AG08396 (cell line): ENCODE data around the gene TBX6.

ENCODE experiments used
- DNase-seq: peaks from one replicate; pipeline ENCODE4 v3.0.0; 2012; ENCODE audit warnings: low spot score, mixed read lengths

TBX6 gene

DNA sequence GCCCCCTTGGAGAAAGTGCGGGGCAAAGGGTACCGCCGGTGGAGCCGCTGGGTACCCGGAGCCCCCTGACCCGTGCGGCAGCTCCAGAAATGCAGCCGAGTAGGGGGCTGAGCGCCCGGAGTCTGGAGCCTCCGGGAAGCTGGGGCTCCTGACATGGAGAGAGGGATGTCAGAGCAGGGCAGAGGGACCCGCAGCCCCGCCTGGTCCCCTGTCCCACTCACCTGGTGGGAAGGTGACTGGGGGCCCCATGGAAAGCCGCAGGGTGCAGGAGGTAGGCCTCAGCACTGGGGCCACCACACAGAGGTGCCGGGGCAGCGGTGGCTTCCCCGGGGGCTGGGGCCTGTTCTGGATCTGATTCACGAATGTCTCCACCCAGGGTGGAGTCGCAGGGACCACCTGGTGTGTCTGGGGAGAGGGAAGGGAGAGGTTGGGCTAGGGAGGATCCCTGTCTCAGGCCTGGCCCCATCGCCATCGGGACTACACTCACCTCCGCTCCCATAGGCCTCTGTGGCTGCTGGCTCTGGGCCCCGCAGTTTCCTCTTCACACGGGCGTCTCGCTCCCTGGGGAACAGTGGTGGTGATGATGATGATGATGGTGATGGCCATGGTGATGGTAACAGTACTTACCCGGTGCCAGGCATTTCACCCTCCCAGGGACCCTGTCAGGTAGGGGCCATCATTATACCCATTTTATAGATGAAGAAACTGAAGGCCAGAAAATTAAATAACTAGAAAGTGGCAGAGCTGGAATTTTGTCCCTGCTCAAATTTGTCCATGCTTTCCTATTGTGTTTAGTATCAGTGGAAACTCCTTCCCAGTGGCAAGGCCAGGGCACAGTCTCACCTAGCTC lies 5.2 kb downstream of the TBX6 start:
- no peak for DNase-seq

DNA sequence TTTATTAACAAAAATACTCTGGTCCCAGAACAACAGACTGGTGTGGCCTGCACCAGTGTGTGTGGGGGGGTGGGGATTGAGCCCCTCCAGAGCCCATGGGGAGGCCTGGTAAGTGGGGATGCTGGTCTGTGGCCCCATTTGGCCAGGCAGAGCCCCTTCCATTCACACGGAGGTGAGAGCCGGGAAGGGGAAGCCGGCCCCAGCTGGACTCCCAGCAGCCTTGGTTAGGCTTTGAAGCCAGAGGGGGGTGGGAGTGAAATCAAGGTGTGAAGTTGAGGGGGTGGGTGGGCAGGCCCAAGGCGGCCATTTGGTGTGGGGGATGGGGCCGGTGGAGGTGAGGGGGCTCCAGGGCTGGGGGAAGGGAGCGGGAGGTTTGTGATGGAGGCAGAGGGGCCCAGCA lies 5.9 kb downstream of the TBX6 start:
- DNase-seq: no peak

DNA sequence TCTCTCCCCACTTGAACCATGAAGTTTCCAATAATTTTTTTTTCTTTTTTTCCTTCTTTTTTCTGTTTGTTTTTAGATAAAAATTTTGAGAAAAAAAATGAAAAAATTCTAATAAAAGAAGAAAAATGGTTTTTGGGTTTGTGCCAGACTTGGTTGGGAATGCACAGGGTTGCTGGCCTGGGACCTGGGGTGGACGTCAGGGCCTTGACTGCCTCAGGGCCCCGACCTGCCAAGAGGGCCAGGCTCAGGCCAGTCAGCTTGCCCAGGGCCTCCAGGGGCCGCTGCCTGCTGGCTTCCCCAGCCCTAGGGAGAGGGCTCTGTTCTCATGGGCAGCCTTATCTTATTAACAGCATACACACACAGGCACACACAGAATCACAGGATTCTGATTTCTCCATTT lies 6.5 kb downstream of the TBX6 start:
- no peak for DNase-seq

DNA sequence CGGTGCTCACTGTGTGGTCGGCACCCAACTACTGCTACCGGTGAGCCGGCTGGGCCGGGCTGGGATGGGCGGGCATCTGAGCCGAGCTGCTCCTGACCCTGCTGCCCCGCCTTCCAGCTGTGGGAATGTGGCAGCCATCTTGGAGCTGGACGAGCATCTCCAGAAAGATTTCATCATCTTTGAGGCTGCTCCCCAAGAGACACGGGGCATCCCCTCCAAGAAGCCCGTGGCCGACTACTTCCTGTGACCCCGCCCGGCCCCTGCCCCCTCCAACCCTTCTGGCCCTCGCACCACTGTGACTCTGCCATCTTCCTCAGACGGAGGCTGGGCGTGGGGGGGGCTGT lies 6.9 kb downstream of the TBX6 start:
- DNase-seq: peak; percentile 8

DNA sequence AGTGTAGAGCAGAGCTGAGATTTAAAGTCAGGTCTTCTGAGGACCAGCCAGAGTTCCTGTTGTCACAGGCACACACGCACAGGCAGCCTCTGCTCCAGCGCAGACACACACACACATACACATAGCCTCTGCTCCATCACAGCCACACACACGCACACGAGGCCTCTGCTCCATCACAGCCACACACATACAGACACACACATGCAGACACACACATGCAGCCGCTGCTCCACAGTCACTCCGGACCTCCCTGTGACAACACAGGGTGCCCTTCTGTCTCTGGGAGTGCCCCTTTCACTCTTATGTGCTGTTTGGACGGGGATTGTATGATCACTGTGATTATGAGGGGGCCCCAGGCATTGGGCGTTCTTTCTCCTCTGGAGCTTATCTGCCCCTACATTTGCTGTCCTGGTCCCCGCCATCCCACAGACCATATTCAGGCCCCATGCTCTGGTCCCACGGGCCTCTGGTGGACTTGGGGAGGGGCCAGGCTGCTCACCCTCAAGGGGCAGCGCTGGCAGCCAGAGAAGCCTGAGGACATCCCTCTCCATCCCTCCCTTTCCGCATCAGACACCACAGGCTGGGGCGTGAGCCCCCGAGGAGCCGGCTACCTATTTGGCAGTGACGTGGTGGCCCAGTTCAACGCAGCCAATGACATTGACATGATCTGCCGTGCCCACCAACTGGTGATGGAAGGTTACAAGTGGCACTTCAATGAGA lies 7.5 kb downstream of the TBX6 start:
- no peak for DNase-seq

DNA sequence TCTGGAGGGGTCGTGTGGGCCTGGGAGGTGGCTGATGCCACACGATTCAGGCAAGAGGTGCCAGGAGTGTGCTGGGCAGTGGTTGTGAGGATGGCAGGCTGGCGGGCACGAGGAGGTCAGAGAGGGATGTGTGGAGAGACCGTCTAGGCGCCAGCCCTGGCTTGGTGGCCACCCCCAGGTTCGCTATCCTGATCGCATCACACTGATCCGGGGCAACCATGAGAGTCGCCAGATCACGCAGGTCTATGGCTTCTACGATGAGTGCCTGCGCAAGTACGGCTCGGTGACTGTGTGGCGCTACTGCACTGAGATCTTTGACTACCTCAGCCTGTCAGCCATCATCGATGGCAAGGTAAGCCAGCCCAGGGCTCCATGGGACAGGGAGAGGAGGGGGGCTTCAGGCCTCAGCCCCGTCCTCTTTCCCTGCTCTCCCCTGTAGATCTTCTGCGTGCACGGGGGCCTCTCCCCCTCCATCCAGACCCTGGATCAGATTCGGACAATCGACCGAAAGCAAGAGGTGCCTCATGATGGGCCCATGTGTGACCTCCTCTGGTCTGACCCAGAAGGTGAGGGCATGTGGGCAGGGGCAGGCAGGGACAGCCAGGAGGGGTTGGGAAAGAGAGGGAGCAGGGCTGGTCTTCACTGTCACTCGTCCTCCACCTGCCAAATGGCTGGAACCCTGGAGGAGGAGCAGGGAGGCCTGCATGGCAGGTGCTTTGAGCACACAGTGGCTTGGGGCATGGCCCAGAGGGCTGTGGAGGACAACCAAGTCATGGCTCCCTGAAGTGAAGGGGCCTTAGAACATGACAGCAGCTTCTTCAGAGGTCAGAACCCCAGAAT lies 8.3 kb downstream of the TBX6 start:
- DNase-seq: no peak

DNA sequence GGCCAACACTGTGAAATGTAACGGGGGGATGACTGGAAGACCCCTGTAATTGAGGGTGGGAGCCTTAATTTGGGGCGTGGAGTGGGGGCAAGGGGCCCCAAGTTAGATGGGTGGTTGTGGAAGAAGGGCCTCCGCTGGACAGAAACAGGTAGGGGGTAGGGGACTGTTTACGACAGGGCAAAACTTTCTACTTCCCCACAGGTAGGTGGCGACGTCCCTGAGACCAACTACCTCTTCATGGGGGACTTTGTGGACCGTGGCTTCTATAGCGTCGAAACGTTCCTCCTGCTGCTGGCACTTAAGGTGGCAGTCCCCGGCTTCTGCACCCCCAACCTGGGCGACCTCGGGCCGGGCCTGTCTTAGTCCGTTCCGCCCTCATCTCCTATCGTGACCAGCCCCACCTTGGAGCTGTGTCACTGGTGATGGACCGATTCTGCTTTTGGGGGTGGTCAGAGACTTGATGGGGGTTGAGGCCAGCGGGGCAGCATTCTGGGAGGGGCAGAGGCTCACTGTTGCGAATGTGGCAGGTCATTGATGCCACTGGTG lies 9.1 kb downstream of the TBX6 start:
- no peak for DNase-seq

DNA sequence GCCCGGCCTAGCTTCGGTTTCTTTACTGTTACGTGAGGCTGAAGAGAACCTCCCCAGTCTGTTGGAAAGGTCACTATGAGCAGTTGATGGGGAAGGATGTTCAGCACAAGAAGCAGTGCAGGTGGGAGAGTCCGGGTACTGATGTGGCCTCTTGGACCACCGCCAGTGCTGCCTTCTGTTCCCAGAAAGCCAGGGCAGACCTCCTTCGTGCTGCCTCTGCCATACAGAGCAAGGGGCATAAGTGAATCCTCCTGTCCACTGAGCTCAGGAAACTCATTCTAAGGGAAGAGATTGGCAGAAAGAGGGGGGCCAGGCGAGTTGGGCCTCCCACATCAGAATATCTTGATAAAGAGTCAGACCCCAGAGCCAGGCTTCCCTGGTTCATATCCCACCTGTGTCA lies 12.2 kb downstream of the TBX6 start:
- no peak for DNase-seq

DNA sequence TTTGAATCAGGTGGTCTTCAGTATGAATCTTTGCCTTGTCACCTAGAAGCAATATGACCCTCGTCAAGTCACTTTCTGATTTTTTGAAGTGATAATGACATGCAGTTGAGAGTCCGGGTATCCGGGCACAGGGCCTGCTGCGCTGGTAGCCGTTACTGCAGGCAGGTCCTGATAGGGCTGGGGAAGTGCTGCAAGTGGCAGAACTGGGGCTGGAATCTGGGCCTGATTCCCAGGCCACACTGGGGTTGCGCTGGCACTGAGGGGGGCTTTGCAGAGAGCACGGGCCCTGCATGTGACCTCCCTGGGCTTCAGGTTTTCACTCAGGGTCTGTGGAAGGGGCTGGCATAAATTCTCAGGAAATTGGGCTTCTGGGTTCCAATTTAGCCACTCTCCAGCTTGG lies 13.0 kb downstream of the TBX6 start:
- no peak for DNase-seq

DNA sequence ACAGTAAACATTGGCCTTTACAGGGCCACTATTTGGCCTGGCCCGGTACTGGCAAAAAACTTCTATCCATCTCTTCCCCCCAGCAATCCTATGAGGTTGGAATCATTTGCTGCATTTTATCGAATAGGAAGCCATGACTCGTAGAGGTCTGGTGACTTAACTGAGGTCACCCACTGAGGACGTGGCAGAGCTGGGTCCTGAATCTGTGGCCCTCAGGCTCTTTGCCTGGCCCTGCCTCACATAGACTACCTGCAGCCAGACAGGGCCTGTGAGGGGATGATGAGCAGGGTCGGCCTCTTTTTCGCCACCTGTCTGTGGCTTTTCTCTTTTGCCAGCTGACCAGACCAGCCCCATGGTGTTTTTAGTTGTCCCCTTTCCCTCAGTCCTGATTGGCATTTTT lies 14.1 kb downstream of the TBX6 start:
- no peak for DNase-seq

DNA sequence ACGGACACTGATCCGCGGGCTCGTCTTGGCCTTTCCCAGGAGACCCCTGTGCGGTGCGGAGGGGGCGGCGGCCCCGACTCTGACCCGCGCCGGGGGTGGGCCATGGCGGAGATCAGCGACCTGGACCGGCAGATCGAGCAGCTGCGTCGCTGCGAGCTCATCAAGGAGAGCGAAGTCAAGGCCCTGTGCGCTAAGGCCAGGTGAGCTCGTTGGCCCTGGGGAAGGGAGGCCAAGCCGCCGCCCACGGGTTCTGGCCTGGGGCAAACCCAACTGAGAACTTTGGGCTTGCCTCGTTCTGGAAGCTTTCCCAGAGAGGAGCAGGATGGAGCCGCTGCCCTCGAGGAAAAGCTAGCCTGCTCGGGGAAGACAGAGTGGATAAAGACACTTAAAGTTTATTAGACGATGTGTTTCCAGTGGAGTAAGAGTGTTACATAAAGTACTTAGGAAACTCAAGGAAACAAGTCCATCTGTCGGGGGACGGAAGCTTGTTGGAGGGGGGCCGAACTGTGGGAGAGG lies 15.4 kb downstream of the TBX6 start:
- no peak for DNase-seq

DNA sequence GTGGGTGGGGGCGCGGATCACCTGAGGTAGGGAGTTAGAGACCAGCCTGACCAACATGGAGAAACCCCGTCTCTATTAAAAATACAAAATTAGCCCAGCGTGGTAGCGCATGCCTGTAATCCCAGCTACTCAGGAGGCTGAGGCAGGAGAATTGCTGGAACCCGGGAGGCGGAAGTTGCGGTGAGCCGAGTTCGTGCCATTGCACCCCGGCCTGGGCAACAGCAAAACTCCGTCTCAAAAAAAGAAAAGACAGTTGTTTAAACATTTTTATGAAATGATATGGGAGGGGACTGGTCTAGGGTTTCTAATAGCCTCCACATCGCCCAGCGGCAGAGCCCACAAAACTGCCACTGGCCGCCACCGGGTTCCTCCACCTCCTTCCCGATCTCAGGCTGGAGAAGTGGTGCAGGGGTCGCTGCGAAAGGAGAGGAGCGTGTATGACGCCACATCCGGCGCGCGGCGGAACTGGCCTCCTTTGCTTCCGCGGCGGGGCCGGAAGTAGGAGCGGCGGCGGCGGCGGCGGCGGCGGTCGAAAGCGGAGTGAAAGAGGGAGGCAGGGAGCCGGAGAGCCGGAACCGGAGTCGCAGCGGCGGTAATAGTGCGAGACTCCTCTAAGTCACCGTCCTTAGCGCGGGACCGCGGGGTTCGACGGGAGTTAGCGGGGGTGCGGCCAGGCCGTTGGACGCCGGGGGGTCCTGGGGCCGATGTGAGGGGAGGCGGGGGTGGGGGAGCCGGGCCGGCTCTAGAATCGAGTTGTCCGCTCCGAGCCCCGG lies 16.0 kb downstream of the TBX6 start, which contains the start of gene PPP4C:
PPP4C (plus strand) TSS at position 492 of the 773 bp plus-strand sequence. CDS start 384 bp downstream, outside the sequence.
- peak; percentile 94 for DNase-seq

DNA sequence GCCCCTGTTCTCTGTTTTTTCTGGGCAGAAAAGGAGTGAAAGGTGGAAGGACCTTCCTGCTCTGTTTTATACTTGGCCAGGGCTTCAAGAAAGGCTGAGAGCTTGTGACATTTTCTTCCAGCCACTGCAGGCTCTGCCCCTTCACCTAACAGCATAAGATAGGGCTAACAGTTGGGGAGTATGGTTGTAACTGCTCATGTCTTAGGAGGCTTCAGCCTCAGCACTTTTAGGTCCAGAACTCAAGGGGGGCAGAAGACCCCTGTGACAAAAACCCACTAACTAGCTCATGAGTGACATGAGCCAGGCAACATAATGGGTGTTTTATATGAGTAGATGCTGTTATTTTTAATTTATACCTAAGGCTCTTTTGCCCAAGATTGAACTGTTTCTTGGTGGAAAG lies 21.2 kb downstream of the TBX6 start:
- no peak for DNase-seq

DNA sequence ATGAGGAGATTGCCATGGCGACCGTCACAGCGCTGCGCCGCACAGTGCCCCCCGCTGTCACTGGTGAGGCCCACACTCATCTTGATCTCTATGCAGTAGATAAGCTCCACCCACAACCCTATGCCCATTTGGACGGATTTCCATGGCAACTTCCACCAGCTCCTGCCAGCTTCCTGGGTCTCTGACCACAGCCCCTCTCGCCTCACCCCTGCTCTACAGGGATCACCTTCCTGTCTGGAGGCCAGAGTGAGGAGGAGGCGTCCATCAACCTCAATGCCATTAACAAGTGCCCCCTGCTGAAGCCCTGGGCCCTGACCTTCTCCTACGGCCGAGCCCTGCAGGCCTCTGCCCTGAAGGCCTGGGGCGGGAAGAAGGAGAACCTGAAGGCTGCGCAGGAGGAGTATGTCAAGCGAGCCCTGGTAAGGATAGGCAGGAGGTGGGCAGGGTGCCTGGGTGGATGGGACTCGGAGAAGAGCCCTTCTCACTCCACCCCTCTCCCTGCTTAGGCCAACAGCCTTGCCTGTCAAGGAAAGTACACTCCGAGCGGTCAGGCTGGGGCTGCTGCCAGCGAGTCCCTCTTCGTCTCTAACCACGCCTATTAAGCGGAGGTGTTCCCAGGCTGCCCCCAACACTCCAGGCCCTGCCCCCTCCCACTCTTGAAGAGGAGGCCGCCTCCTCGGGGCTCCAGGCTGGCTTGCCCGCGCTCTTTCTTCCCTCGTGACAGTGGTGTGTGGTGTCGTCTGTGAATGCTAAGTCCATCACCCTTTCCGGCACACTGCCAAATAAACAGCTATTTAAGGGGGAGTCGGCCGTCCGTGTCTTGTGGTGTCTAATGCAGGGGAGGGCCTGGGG lies 21.9 kb downstream of the TBX6 start:
- DNase-seq: no peak

DNA sequence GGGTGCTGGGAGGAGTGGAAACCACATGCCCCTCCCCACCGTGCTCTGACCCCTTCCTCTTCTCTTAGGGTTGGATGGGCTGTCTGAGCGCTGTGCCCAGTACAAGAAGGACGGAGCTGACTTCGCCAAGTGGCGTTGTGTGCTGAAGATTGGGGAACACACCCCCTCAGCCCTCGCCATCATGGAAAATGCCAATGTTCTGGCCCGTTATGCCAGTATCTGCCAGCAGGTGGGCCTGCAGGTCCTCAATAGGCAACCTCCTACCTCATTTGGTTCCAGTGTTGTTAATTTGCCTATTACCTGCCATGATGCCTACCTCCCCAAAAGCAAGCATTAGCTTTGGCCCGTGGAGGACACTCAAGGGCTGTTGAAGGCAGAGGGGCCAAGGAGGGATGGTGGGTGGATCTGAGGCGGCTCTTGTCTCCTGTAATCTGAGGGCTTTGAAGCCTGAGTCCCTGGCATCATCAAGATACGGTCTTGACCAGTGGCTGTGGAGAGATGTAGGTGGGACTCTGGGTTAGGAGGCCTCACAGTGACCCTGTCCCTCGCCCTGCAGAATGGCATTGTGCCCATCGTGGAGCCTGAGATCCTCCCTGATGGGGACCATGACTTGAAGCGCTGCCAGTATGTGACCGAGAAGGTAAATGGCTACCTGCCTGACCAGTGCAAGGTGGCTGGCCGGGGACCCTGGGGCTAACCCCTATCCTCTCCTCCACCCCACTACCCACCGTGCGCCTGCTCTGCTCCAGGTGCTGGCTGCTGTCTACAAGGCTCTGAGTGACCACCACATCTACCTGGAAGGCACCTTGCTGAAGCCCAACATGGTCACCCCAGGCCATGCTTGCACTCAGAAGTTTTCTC lies 22.7 kb downstream of the TBX6 start:
- DNase-seq: no peak

DNA sequence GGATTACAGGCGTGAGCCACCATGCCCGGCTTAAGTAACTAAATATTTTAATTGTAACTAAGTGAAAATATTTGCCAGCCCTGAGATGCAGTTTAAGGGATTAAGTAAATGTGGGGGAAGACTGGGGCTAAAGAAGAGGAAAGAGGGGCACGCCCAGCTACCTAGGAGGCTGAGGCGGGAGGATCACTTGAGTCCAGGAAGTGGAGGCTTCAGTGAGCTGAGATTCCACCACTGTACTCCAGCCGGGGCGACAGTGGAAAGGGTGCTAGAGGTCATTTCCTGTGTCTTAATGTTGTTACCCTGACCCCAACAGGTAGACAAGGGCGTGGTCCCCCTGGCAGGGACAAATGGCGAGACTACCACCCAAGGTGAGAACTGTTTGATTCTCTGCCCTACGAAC lies 23.4 kb downstream of the TBX6 start:
- DNase-seq: no peak

DNA sequence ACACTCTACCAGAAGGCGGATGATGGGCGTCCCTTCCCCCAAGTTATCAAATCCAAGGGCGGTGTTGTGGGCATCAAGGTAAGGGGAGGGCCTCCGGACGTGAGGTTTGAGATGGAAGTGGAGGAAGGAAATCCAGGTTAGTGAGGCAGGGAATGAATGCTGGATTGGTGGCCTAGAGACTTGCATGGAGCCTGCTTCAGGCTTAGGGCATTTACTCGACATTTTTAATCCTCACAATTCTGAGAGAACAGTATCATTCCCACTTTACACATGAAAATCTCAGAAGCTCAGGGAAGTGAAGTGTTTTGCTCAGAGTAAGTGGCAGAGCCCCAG lies 24.2 kb downstream of the TBX6 start:
- no peak for DNase-seq

DNA sequence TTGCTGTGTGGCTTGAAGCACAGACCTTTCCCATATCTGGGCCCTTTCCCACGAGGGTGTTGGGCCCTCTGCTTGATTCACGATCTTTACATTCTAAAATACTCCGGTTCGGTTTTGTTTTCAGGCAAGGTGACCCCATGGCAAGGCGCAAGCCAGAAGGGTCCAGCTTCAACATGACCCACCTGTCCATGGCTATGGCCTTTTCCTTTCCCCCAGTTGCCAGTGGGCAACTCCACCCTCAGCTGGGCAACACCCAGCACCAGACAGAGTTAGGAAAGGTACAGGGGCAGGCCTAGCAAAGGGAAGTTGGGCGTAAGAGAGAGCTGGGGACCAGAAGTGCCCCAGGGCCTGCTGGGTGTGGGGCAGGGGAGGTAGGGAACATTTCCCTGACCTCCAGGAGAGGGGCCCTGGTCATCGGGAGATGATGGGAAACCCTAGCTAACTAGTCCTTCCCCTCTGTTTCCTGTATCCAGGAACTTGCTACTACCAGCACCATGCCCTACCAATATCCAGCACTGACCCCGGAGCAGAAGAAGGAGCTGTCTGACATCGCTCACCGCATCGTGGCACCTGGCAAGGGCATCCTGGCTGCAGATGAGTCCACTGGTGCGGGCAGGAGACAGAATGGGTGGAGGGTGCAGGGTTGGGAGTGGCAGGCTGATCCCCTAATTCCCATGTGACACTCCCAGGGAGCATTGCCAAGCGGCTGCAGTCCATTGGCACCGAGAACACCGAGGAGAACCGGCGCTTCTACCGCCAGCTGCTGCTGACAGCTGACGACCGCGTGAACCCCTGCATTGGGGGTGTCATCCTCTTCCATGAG lies 24.8 kb downstream of the TBX6 start:
- no peak for DNase-seq
